Measurements from ENCODE around the gene MTHFD1L.

MTHFD1L gene

GRCh38 chr6:151141685-151142084, 276.2 kb downstream of the MTHFD1L start:
- DNase-seq: no peak
- Histone ChIP-seq H3K27me3 (ENCODE audit: insufficient read depth, low read depth, severe bottlenecking) (no peaks in the 10 kb centered on the region), H3K27ac (no peak overlapping the region), H3K36me3 (no peaks in the 10 kb centered on the region), H3K9me3 (ENCODE audit: severe bottlenecking) (peaks cover 7% of the 10 kb centered on the region), H3K4me3 (ENCODE audit: low read depth, low read length) (no peak overlapping the region)
- TF ChIP-seq CTCF (IDR thresholded peaks at IDR 0.05; ENCODE audit: low read depth, low read length): no peak

- no peaks in the 10 kb centered on the region for H3K36me3 ChIP-seq
- no peaks in the 10 kb centered on the region for H3K27me3 ChIP-seq (ENCODE audit: insufficient read depth, low read depth, severe bottlenecking)
- no peak for TF ChIP-seq CTCF (IDR thresholded peaks at IDR 0.05; ENCODE audit: low read depth, low read length)
Observed at GRCh38 chr6:151142676-151143075, 277.2 kb downstream of the MTHFD1L start.

GRCh38 chr6:151143337-151143736, 277.8 kb downstream of the MTHFD1L start:
- Histone ChIP-seq H3K9me3 (ENCODE audit: severe bottlenecking) (peaks cover 9% of the 10 kb centered on the region), H3K4me3 (ENCODE audit: low read depth, low read length) (no peak overlapping the region), H3K27ac (no peak overlapping the region), H3K36me3 (no peaks in the 10 kb centered on the region), H3K27me3 (ENCODE audit: insufficient read depth, low read depth, severe bottlenecking) (no peaks in the 10 kb centered on the region)
- TF ChIP-seq CTCF (IDR thresholded peaks at IDR 0.05; ENCODE audit: low read depth, low read length): no peak
- DNase-seq: no peak

More at GRCh38 chr6:151142676-151143075, 277.2 kb downstream of the MTHFD1L start:
- no peak overlapping the region for H3K4me3 ChIP-seq (ENCODE audit: low read depth, low read length)
- H3K27ac ChIP-seq: no peak overlapping the region
- H3K9me3 ChIP-seq (ENCODE audit: severe bottlenecking): peaks cover 9% of the 10 kb centered on the region
- no peak for DNase-seq

- H3K27ac ChIP-seq: no peak overlapping the region
- TF ChIP-seq CTCF (IDR thresholded peaks at IDR 0.05; ENCODE audit: low read depth, low read length): no peak
- no peaks in the 10 kb centered on the region for H3K27me3 ChIP-seq (ENCODE audit: insufficient read depth, low read depth, severe bottlenecking)
- peaks cover 9% of the 10 kb centered on the region for H3K9me3 ChIP-seq (ENCODE audit: severe bottlenecking)
- DNase-seq: no peak
- no peak overlapping the region for H3K4me3 ChIP-seq (ENCODE audit: low read depth, low read length)
- no peaks in the 10 kb centered on the region for H3K36me3 ChIP-seq
Observed at GRCh38 chr6:151143806-151144205, 278.3 kb downstream of the MTHFD1L start.

GRCh38 chr6:151147118-151147832, 281.8 kb downstream of the MTHFD1L start:
- TF ChIP-seq CTCF (IDR thresholded peaks at IDR 0.05; ENCODE audit: low read depth, low read length): no peak
- no peaks in the 10 kb centered on the region for H3K36me3 ChIP-seq
- H3K27ac ChIP-seq: peak overlapping the region; percentile 52
- H3K27me3 ChIP-seq (ENCODE audit: insufficient read depth, low read depth, severe bottlenecking): no peaks in the 10 kb centered on the region
- no peak overlapping the region for H3K4me3 ChIP-seq (ENCODE audit: low read depth, low read length)
- H3K9me3 ChIP-seq (ENCODE audit: severe bottlenecking): peaks cover 10% of the 10 kb centered on the region
- no peak for DNase-seq

- no peak overlapping the region for H3K4me3 ChIP-seq (ENCODE audit: low read depth, low read length)
- H3K27me3 ChIP-seq (ENCODE audit: insufficient read depth, low read depth, severe bottlenecking): no peaks in the 10 kb centered on the region
- H3K9me3 ChIP-seq (ENCODE audit: severe bottlenecking): peaks cover 10% of the 10 kb centered on the region
- DNase-seq: no peak
- peak overlapping the region; percentile 52 for H3K27ac ChIP-seq
- H3K36me3 ChIP-seq: no peaks in the 10 kb centered on the region
- TF ChIP-seq CTCF (IDR thresholded peaks at IDR 0.05; ENCODE audit: low read depth, low read length): no peak
Observed at GRCh38 chr6:151148111-151148510, 282.6 kb downstream of the MTHFD1L start.

Measured in WERI-Rb-1 (cell line).